Effector CD8-positive, alpha-beta T cell (primary cell): ENCODE results near the gene PDE6B.
"Not testable (repeated sequence)": the region's sequence is repeated elsewhere in the genome, so short reads cannot be mapped to it uniquely, and the experiment has no call there.

Experiments used
- DNase-seq: peaks from one replicate; lab custom pipeline; 2025; lab: John Stamatoyannopoulos, UW
- total RNA-seq, 4 experiments: gene quantifications; one replicate each; lab custom pipeline; 2026; lab: John Stamatoyannopoulos, UW

PDE6B gene
- total RNA-seq: 6.5 to 9.7 (median 8.6) reads per million in 4 experiments

DNA sequence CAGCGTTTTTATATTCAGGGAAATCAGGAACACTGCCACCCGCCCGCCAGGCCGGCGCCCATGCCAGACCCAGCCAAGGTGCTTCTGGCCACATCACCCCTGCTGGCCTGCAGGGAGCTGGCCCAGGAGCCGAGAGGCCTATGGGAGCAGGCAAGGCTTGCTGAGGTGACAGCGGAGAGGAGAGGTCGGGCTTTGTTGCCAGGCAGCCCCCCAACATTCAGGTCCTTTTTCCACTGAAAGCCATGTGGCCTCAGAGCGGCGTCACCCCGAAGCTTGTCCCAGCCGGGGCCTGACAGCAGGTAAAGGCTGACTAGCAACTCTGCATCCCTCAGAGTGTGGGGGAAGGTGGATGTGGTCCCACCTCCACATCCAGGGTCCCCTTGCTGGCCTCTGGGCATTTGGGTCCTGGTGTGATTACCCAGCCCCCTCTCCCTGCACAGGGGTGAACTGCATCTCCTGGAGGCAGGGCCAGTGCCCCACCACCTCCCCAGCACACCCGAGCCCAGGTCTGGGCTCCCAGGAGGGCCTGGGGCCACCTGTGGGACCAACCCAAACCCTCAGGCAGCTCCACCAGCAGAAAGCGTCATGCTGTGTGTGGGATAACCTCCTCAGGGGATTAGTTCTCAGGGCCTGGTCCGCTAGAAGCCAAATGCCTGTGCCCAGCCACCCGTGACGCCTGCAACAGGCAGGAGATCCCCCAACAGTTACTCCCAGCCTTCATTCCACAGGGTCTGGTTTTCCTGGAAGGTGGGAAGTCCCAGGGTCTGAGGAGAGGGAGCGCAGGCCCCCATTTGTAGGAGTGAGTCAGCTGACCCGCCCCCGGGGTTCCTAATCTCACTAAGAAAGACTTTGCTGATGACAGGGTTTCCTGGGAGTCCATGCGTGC is at the start of gene PDE6B:
PDE6B (plus strand) TSS at position 869 of the 886 bp plus-strand sequence. CDS start 54 bp downstream, outside the sequence.
- no peak for DNase-seq

DNA sequence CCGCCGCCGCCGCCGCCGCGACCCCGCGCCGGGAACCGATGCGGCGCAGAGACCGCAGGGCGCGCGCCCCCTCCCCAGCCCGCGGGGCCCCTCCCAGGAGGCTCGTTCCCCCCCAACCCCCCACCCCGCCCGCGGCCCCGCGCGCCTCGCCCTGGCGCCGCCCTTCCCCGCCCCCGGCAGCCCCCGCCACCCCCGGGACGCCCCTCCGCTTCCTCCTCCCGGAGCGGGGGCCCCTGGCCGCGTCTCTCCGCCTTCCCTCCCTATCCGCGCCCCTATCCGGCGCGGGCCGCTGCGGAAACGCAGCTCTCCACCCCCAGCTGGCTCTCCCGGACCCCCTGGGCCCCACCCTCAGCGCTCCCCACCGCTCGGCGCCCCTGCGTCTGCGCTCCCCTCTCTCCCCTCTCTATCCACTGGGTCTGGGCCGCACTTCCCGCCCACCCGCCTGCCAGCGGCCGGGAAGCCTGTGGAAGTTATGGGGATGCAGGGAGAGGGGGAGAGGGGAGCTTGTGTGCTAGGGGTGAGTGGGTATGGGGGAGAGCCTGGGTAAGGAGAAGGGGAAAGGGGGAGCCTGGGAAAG is 49.0 kb upstream of the PDE6B start, which contains the start of gene TMEM271:
TMEM271 (minus strand) TSS at position 51 of the 577 bp plus-strand sequence. CDS start 233 bp downstream, outside the sequence.
- DNase-seq: no peak

DNA sequence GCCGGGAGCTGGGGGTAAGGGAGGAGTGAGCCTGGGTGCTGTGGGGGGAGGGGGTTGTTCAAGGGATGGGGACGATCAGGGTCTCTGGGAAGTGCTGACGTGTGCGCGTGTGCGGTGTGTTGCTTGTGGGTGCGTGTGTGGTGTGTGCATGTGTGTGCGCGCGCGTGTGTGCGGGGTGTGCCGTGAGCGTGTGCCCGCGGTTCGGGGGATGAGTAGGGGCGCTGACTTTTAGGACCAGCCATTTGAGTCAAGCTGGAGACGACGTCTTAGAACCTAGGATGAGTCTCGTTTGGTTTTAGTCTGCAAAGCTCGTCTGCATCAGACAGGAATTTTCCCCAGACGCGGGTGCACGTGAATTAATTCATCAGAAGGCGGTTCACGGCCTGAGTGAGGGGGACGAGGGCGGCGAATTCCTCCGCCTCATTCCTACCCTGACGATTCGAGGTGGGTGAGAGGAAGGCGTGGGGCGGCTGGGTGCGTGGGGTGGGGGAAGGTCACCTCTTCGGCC is 48.3 kb upstream of the PDE6B start:
- DNase-seq: no peak

DNA sequence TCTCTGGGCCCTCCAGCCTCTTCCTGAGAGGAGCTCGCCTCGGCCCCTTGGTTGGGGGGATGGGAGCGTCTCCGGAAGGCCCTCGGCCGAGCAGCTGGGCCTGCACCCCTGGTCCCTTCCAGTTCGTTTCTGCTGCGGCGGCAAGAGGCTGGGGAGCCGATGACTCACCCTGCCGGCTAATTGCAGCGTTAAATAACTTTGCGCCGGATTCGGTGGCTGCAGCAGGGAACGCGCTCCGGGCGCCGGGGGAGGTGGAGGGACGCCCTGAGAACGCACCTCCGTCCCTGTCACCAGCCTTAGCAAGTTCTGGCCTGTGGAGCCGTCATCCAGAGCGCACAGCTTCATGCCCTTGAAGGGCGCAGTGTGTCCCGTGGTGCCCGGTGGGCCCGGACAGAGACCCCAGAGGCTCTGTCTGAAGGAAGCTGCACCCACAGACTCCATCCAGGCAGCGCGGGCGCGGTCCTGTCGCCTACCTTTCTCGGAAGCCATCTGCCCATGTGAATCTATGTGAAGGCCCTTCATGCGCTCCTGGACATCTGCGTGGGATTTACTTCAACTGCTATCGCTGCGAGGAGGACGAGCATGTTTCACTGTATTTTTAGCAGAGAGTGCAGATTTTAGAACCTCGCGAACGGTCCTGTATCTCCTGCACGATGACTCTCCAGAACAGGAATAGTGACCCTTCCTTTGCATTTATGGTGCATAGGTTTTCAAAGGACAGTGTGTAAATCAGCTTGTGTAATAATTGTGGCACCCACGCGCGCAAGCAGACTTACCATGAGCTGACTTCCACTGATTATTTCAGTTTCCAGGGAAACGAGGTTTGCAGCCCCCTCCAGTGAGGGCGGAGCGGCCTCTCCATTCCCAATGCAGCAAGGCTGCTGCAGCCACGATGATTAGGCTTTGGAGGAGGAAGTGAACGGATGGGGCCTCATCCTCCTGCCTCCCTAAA is 47.6 kb upstream of the PDE6B start:
- DNase-seq: no peak

GRCh38 chr4:578451-579443 is 46.6 kb upstream of the PDE6B start:
- DNase-seq: no peak

- DNase-seq: no peak
Observed at GRCh38 chr4:579543-580175, 45.7 kb upstream of the PDE6B start.

DNA sequence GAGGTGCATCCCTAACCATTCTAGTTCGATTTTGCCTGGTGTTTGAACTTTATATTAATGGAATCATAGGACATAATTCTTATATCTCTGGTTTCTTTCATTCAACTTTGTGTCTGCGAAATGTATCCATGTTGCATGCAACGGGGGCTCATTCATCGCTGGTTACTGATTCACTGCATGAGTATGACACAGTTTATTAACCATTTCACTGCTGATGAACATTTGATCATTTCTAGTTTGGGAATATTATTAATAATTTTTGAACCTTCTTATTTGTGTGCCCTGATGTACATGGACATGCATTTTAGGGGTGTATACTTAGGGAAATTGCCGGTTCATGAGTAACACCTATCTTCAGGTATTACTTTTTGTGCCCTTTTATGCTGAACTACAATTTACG is 44.2 kb upstream of the PDE6B start:
- DNase-seq: no peak

DNA sequence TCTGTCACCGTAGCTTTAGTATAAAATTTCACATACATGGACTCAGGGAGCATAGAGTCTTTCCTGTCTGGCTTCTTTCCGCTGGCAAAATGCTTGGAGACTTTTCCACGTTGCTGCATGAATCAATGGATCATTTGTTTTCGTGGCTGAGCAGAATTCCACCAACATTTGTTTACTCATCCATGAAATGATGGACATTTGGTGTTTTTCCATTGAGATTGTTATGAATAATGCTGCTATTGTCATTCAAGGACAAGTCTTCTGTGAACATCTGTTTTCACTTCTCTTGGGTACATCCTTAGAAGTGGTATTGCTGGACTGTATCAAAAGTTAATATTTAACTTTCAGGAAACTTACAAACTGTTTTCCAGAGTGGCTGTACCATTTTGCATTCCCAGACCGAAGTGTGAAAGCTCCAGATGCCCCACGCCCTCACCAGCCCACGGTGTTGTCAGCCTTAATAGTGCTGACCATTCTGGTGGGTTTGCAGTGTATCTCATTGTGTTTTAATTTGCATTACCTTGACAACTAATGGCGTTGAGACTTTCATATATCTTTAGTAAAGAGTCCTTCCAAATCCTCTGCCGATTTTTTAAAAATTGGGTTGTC is 43.5 kb upstream of the PDE6B start:
- no peak for DNase-seq

GRCh38 chr4:583820-584219 is 41.6 kb upstream of the PDE6B start:
- no peak for DNase-seq

DNA sequence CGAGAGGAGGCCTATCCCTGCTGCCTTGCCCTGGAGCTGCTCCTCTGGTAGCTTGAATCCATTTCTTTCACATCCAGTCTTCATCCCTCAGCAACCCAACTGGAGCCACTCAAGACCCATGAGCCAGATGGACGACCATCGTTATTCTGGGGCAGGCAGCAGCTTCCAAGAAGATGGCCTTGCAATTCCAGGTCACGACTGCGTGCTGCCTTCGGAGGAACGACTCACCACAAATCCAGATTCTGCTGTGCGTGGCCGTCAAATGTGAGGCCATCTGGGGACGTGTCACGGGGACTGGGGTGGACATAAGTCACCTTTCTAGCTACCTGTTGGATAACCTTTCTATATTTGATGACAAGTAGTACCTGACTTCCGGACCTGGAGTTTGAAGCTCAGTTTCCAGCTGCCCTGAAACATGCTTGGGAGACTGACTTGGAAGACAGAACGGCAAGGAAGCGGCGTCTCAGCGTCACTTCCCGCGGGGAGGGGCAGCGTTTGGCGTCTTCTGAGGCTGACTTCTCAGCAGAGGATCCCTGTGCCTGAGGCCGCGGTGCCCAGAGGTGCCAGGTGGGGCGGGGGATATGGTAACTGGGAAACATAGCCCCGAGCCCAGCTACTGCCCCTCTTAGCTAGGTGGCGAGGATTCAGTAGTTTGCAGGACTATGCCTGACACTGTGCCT is 37.6 kb upstream of the PDE6B start:
- DNase-seq: no peak

DNA sequence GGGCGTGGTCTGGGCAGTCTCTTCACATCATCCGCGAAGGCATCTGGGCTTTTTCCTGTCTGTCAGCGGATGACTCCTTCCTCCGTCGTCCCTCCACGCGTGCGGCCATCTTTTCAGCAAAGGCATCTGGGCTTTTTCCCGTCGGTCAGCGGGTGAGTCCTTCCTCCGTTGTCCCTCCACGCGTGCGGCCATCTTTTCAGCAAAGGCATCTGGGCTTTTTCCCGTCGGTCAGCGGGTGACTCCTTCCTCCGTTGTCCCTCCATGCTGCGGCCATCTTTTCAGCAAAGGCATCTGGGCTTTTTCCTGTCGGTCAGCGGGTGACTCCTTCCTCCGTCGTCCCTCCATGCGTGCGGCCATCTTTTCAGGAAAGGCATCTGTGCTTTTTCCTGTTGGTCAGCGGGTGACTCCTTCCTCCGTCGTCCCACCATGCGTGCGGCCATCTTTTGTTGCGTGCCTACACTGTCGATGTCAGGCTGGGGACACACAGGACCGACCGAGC is 37.0 kb upstream of the PDE6B start:
- no peak for DNase-seq

- no peak for DNase-seq
Observed at GRCh38 chr4:589219-589963, 36.0 kb upstream of the PDE6B start.

- DNase-seq: no peak
Observed at GRCh38 chr4:590313-590841, 35.0 kb upstream of the PDE6B start.

DNA sequence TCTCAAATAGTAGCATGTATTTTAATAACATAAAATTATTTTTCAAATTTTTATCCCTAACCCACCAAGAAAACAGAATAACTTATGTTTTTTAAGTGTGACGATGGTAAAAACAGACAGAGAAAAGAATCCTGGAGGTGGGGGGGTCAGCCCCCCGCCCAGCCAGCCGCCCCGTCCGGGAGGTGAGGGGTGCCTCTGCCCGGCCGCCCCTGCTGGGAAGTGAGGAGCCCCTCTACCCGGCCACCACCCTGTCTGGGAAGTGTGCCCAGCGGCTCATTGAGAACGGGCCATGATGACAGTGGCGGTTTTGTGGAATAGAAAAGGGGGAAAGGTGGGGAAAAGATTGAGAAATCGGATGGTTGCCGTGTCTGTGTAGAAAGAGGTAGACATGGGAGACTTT is 33.2 kb upstream of the PDE6B start:
- not testable (repeated sequence) for DNase-seq

GRCh38 chr4:592825-593520 is 32.4 kb upstream of the PDE6B start:
- DNase-seq: no peak

GRCh38 chr4:598925-599324 is 26.4 kb upstream of the PDE6B start:
- DNase-seq: no peak

GRCh38 chr4:600166-600565 is 25.2 kb upstream of the PDE6B start:
- no peak for DNase-seq
